Lung (tissue), 13 donors: ENCODE measurements around the gene GBX2. TPM values are rescaled to one million over a fixed set of nuclear protein-coding genes. Genes with fewer than 3 reads are reported as not detected.

Experiments used
- ATAC-seq: fragments of 200-7000 bp; cut with Tn5 transposase; one replicate; pipeline ENCODE4 v1.9.1; 2020; ENCODE audit warnings: moderate number of reproducible peaks; ENCODE audit not compliant: insufficient read depth, low FRiP score
- DNase-seq, 3 donors: peaks; one replicate each; pipeline ENCODE4 v3.0.0-alpha.2; 2013 to 2017
- H3K27ac ChIP-seq, 2 donors: one replicate each; pipeline ENCODE4 v1.5.1; 2013; ENCODE audit warnings: mild to moderate bottlenecking in 2 of 2, moderate library complexity in 2 of 2, control low read depth in 1 of 2, inconsistent platforms in 1 of 2, low read depth in 1 of 2, low read length in 1 of 2
- H3K27me3 ChIP-seq, 3 donors: one replicate each; pipeline ENCODE4 v1.5.1; 2013; ENCODE audit warnings: low read length in 2 of 3; ENCODE audit not compliant: control insufficient read depth in 3 of 3, insufficient read depth in 3 of 3
- H3K36me3 ChIP-seq, 4 donors: one replicate each; pipeline ENCODE4 v1.5.1; 2013; ENCODE audit warnings: low read length in 4 of 4, mild to moderate bottlenecking in 1 of 4, moderate library complexity in 1 of 4; ENCODE audit not compliant: control insufficient read depth in 4 of 4, insufficient read depth in 4 of 4
- H3K4me1 ChIP-seq, 5 donors: one replicate each; pipeline ENCODE4 v1.5.1; 2013; ENCODE audit warnings: low read length in 5 of 5, mild to moderate bottlenecking in 2 of 5, moderate library complexity in 1 of 5; ENCODE audit not compliant: control insufficient read depth in 5 of 5, insufficient read depth in 5 of 5
- H3K4me3 ChIP-seq: one replicate; pipeline ENCODE4 v1.5.1; 2013; ENCODE audit warnings: mild to moderate bottlenecking, control low read depth, moderate library complexity
- H3K9ac ChIP-seq, 2 donors: one replicate each; pipeline ENCODE4 v1.5.1; 2013; ENCODE audit warnings: low read length in 2 of 2, control low read depth in 1 of 2; ENCODE audit not compliant: insufficient read depth in 1 of 2
- H3K9me3 ChIP-seq, 4 donors: one replicate each; pipeline ENCODE4 v1.5.1; 2013; ENCODE audit warnings: low read length in 3 of 4, mild to moderate bottlenecking in 1 of 4, moderate library complexity in 1 of 4; ENCODE audit not compliant: control insufficient read depth in 4 of 4, insufficient read depth in 3 of 4
- CTCF ChIP-seq: IDR thresholded peaks from 2 replicates; pipeline ENCODE4 v1.5.1; 2012; ENCODE audit warnings: mild to moderate bottlenecking; ENCODE audit errors: control extremely low read depth, extremely low read depth
- WGBS, 2 donors: extraction: QIAGEN DNeasy Blood & Tissue Kit; methylation state at CpG; one replicate each; pipeline ENCODE4 v1.1.7; 2013; 5-methylcytosine and 5-hydroxymethylcytosine counted together
- polyA plus RNA-seq, 2 donors: library from polyadenylated mRNA; stranded (reverse); fragments of 200-250 nt; gene quantifications; one replicate each; pipeline ENCODE4 v1.2.1, GENCODE V29; 2013
- small RNA-seq: library from RNA; depleted of rRNA; stranded (forward); fragments of <200 nt; gene quantifications from one replicate; pipeline ENCODE3, GENCODE V24; 2014; ENCODE audit warnings: low replicate concordance
- total RNA-seq, 2 donors: library from RNA; depleted of rRNA in 1 of 2; stranded (reverse); fragments of >200 nt in 1 of 2; gene quantifications; one replicate each; pipeline ENCODE4 v1.2.1, GENCODE V29; 2014 to 2021
- donor health status: control.
- donor health status: control.
- donor health status: Bipolar disorder and iron deficiency.
- donor health status: healthy.
- donor health status: DM: yes; HTN: yes; CAD: no.

GBX2 gene
- total and polyA plus RNA-seq, 4 donors: 0.17 TPM; not detected in 3

- Histone ChIP-seq H3K27ac (no peak overlapping the region), H3K4me1 (peaks cover 0 to 5% (median 0%) of the 10 kb centered on the region in 5 donors), H3K4me3 (no peak overlapping the region), H3K9me3 (peaks cover 0 to 4% (median 0%) of the 10 kb centered on the region in 4 donors), H3K36me3 (peaks cover 0 to 7% (median 2%) of the 10 kb centered on the region in 4 donors), H3K9ac (no peak overlapping the region), H3K27me3 (no peaks in the 10 kb centered on the region)
- WGBS, 2 donors: 79 to 87% methylated on average over 4 of the region's 4 CpGs
- DNase-seq: no peak
- TF ChIP-seq CTCF: no peak
- ATAC-seq: no peak
Measured at GRCh38 chr2:236119003-236119402, 49.2 kb downstream of the GBX2 start.

- H3K4me1 ChIP-seq: peaks cover 0 to 5% (median 0%) of the 10 kb centered on the region in 5 donors
- H3K36me3 ChIP-seq: peaks cover 0 to 7% (median 2%) of the 10 kb centered on the region in 4 donors
- no peak for TF ChIP-seq CTCF
- peak in 2 of 3 donors; percentile 26 to 43 for DNase-seq
- 38 to 41% methylated on average over 10 of the region's 10 CpGs for WGBS, 2 donors
- H3K27me3 ChIP-seq: no peaks in the 10 kb centered on the region
- H3K27ac ChIP-seq: peak overlapping the region in 1 of 2 donors; percentile 41
- H3K9ac ChIP-seq: no peak overlapping the region
- H3K4me3 ChIP-seq: no peak overlapping the region
- H3K9me3 ChIP-seq: peaks cover 0 to 4% (median 0%) of the 10 kb centered on the region in 4 donors
- ATAC-seq: no peak
Measured at GRCh38 chr2:236117861-236118269, 50.3 kb downstream of the GBX2 start.

- no peak for DNase-seq
Measured at GRCh38 chr2:236117401-236117800, 50.8 kb downstream of the GBX2 start.

More at GRCh38 chr2:236117401-236117800, 50.8 kb downstream of the GBX2 start:
- WGBS, 2 donors: 80% methylated on average over 10 of the region's 10 CpGs
- H3K27me3 ChIP-seq: no peaks in the 10 kb centered on the region
- H3K9me3 ChIP-seq: peaks cover 0 to 4% (median 0%) of the 10 kb centered on the region in 4 donors
- no peak overlapping the region for H3K4me3 ChIP-seq
- peaks cover 0 to 5% (median 0%) of the 10 kb centered on the region in 5 donors for H3K4me1 ChIP-seq
- H3K36me3 ChIP-seq: peaks cover 0 to 7% (median 2%) of the 10 kb centered on the region in 4 donors
- no peak for TF ChIP-seq CTCF
- ATAC-seq: no peak
- no peak overlapping the region for H3K27ac ChIP-seq
- no peak overlapping the region for H3K9ac ChIP-seq

Small RNA genes within 50 kb of the gene (small RNA-seq; reads per million reads assigned to genes)
- gene RF00019 (not detected), gene RNU1-31P (not detected)

Other genes with a start within 250 kb of the GBX2 start
- not detected for gene ASB18, start 96.0 kb upstream of the GBX2 start, total RNA-seq
- not detected for gene ASB18, start 96.0 kb upstream of the GBX2 start, polyA plus RNA-seq